SJSA1 (cell line): ENCODE measurements around the gene PILRB. TPM values are rescaled to one million over a fixed set of nuclear protein-coding genes. Genes with fewer than 3 reads are reported as not detected.

ENCODE experiments used
- DNase-seq, 2 experiments: peaks; one replicate each; pipeline ENCODE4 v3.0.0-alpha.2; 2015 to 2020; ENCODE audit warnings: low spot score in 2 of 2, low read depth in 1 of 2
- H3K27ac ChIP-seq: fragments of 250-450 bp; sonication (Bioruptor Pico); 2 replicates; pipeline ENCODE4 v1.5.1; 2020; ENCODE audit warnings: mild to moderate bottlenecking, moderate library complexity
- H3K27me3 ChIP-seq: fragments of 250-450 bp; sonication (Bioruptor Pico); replicated peaks from 2 replicates; pipeline ENCODE4 v1.5.1; 2020; ENCODE audit warnings: mild to moderate bottlenecking, moderate library complexity
- H3K36me3 ChIP-seq: fragments of 250-450 bp; sonication (Bioruptor Pico); 2 replicates; pipeline ENCODE4 v1.5.1; 2020; ENCODE audit warnings: mild to moderate bottlenecking
- H3K4me1 ChIP-seq: fragments of 250-450 bp; sonication (Bioruptor Pico); replicated peaks from 2 replicates; pipeline ENCODE4 v1.6.1; 2021; ENCODE audit warnings: mild to moderate bottlenecking
- H3K4me3 ChIP-seq: fragments of 250-450 bp; sonication (Bioruptor Pico); 2 replicates; pipeline ENCODE4 v1.5.1; 2020; ENCODE audit warnings: mild to moderate bottlenecking
- H3K9me3 ChIP-seq: fragments of 250-450 bp; sonication (Bioruptor Pico); replicated peaks from 2 replicates; pipeline ENCODE4 v1.5.1; 2020; ENCODE audit warnings: mild to moderate bottlenecking
- total RNA-seq: library from RNA; depleted of rRNA; stranded (reverse); fragments of >200 nt; shearing (Covaris generic); gene quantifications from 2 replicates; pipeline ENCODE4 v1.2.3, GENCODE V29; 2014

The PILRB gene
- total RNA-seq, 1 experiment from 2014 or later, result 18.8 TPM

- Histone ChIP-seq H3K27ac (no peak overlapping the region), H3K9me3 (no peaks in the 10 kb centered on the region; the same call in 1 of the 2 replicates), H3K36me3 (no peaks in the 10 kb centered on the region), H3K27me3 (peaks cover 40% of the 10 kb centered on the region), H3K4me3 (no peak overlapping the region), H3K4me1 (no peaks in the 10 kb centered on the region)
- DNase-seq, result no peak
Observed at GRCh38 chr7:100396421-100396982, 38.6 kb downstream of the PILRB start.

GRCh38 chr7:100397315-100398081, 39.6 kb downstream of the PILRB start:
- Histone ChIP-seq H3K27ac (no peak overlapping the region), H3K9me3 (no peaks in the 10 kb centered on the region; the same call in 1 of the 2 replicates), H3K27me3 (peaks cover 46% of the 10 kb centered on the region), H3K4me3 (no peak overlapping the region), H3K36me3 (no peaks in the 10 kb centered on the region), H3K4me1 (no peaks in the 10 kb centered on the region)
- no peak for DNase-seq

GRCh38 chr7:100398239-100398638, 40.3 kb downstream of the PILRB start:
- Histone ChIP-seq H3K27me3 (peaks cover 52% of the 10 kb centered on the region), H3K4me3 (no peak overlapping the region), H3K9me3 (no peaks in the 10 kb centered on the region; the same call in 1 of the 2 replicates), H3K27ac (no peak overlapping the region), H3K4me1 (no peaks in the 10 kb centered on the region), H3K36me3 (no peaks in the 10 kb centered on the region)
- no peak for DNase-seq

- no peaks in the 10 kb centered on the region for H3K36me3 ChIP-seq
Observed at GRCh38 chr7:100400041-100400440, 42.1 kb downstream of the PILRB start.

GRCh38 chr7:100400656-100401055, 42.7 kb downstream of the PILRB start:
- H3K36me3 ChIP-seq, result no peaks in the 10 kb centered on the region
- no peak overlapping the region for H3K4me3 ChIP-seq
- H3K27me3 ChIP-seq, result peaks cover 63% of the 10 kb centered on the region
- H3K9me3 ChIP-seq, result no peaks in the 10 kb centered on the region
- H3K27ac ChIP-seq, result no peak overlapping the region
- H3K4me1 ChIP-seq, result no peaks in the 10 kb centered on the region
- DNase-seq, result peak in 1 of 2 experiments; percentile 17

More at GRCh38 chr7:100400041-100400440, 42.1 kb downstream of the PILRB start:
- Histone ChIP-seq H3K4me3 (no peak overlapping the region), H3K27me3 (peaks cover 63% of the 10 kb centered on the region), H3K9me3 (no peaks in the 10 kb centered on the region; the same call in 1 of the 2 replicates), H3K4me1 (no peaks in the 10 kb centered on the region), H3K27ac (no peak overlapping the region)
- no peak for DNase-seq

GRCh38 chr7:100401811-100402210, 43.9 kb downstream of the PILRB start:
- Histone ChIP-seq H3K27me3 (peaks cover 59% of the 10 kb centered on the region), H3K9me3 (no peaks in the 10 kb centered on the region), H3K4me1 (0 out of 2 replicates have a peak, but pooled peaks cover 4% of the 10 kb centered on the region), H3K27ac (no peak overlapping the region), H3K36me3 (no peaks in the 10 kb centered on the region), H3K4me3 (no peak overlapping the region)
- no peak for DNase-seq

- no peak for DNase-seq
- H3K36me3 ChIP-seq, result no peaks in the 10 kb centered on the region
- H3K4me3 ChIP-seq, result no peak overlapping the region
- no peaks in the 10 kb centered on the region for H3K9me3 ChIP-seq
- H3K27me3 ChIP-seq, result peaks cover 59% of the 10 kb centered on the region
- peaks cover 9% of the 10 kb centered on the region for H3K4me1 ChIP-seq
- no peak overlapping the region for H3K27ac ChIP-seq
Observed at GRCh38 chr7:100402241-100402640, 44.3 kb downstream of the PILRB start.

- peaks cover 68% of the 10 kb centered on the region for H3K27me3 ChIP-seq
- H3K36me3 ChIP-seq, result no peaks in the 10 kb centered on the region
- no peak overlapping the region for H3K4me3 ChIP-seq
- DNase-seq, result peak; percentile 67 to 83
- H3K4me1 ChIP-seq, result peaks cover 11% of the 10 kb centered on the region
- H3K9me3 ChIP-seq, result no peaks in the 10 kb centered on the region
- H3K27ac ChIP-seq, result no peak overlapping the region
Observed at GRCh38 chr7:100406767-100407166, 48.9 kb downstream of the PILRB start.

GRCh38 chr7:100407285-100408180, 49.6 kb downstream of the PILRB start:
- Histone ChIP-seq H3K27ac (no peak overlapping the region), H3K9me3 (no peaks in the 10 kb centered on the region), H3K27me3 (peaks cover 67% of the 10 kb centered on the region), H3K4me3 (no peak overlapping the region), H3K36me3 (no peaks in the 10 kb centered on the region), H3K4me1 (peaks cover 11% of the 10 kb centered on the region)
- peak; percentile 64 to 72 for DNase-seq

- H3K9me3 ChIP-seq, result no peaks in the 10 kb centered on the region
- no peak overlapping the region for H3K4me3 ChIP-seq
- no peak overlapping the region for H3K27ac ChIP-seq
- DNase-seq, result no peak
- H3K4me1 ChIP-seq, result peaks cover 11% of the 10 kb centered on the region
- H3K36me3 ChIP-seq, result no peaks in the 10 kb centered on the region
- peaks cover 53% of the 10 kb centered on the region for H3K27me3 ChIP-seq
Observed at GRCh38 chr7:100411101-100411500, 53.2 kb downstream of the PILRB start.

- H3K36me3 ChIP-seq, result no peaks in the 10 kb centered on the region
- no peaks in the 10 kb centered on the region for H3K9me3 ChIP-seq
- no peak overlapping the region for H3K4me3 ChIP-seq
- no peak for DNase-seq
- no peaks in the 10 kb centered on the region for H3K4me1 ChIP-seq
- peaks cover 54% of the 10 kb centered on the region for H3K27me3 ChIP-seq
- no peak overlapping the region for H3K27ac ChIP-seq
Observed at GRCh38 chr7:100413346-100413745, 55.4 kb downstream of the PILRB start.

GRCh38 chr7:100413889-100414288, 56.0 kb downstream of the PILRB start:
- no peaks in the 10 kb centered on the region for H3K4me1 ChIP-seq
- DNase-seq, result no peak
- peaks cover 49% of the 10 kb centered on the region for H3K27me3 ChIP-seq
- H3K36me3 ChIP-seq, result no peaks in the 10 kb centered on the region
- H3K27ac ChIP-seq, result no peak overlapping the region
- no peaks in the 10 kb centered on the region for H3K9me3 ChIP-seq
- H3K4me3 ChIP-seq, result no peak overlapping the region

GRCh38 chr7:100415448-100415847, 57.5 kb downstream of the PILRB start:
- Histone ChIP-seq H3K4me3 (no peak overlapping the region), H3K36me3 (no peaks in the 10 kb centered on the region), H3K27ac (no peak overlapping the region), H3K4me1 (no peaks in the 10 kb centered on the region), H3K9me3 (no peaks in the 10 kb centered on the region), H3K27me3 (peaks cover 36% of the 10 kb centered on the region)
- no peak for DNase-seq
